IPS-11a (cell line): Measurements from ENCODE around the gene CAPS2.

ENCODE experiments used
- H3K4me3 ChIP-seq: one replicate; pipeline ENCODE4 v1.5.1; 2013; ENCODE audit warnings: low read depth, low read length, control low read depth

The CAPS2 gene

GRCh38 chr12:75305412-75306332, 24.5 kb downstream of the CAPS2 start:
- H3K4me3 ChIP-seq: no peak overlapping the region

GRCh38 chr12:75302781-75303180, 27.3 kb downstream of the CAPS2 start:
- H3K4me3 ChIP-seq: no peak overlapping the region

- H3K4me3 ChIP-seq: no peak overlapping the region
Measured at GRCh38 chr12:75302225-75302624, 27.9 kb downstream of the CAPS2 start.

DNA sequence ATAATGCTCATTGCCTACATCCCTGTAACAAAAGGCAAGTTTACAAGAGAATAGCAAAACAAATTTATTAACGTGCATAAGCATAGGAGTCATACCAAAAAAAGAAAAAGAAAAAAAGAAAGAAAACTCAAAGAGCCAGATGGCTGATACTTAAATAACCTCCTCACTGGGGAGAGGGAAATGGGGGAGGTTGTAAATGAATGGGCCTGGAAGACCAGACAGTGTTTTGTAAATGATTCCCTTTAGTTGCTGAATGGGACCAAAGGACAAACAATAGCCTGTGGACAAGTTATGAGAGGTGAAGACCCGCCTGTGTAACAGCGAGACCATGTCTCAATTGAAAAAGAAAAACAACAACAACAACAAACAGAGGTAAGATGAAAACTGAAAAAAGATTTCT, 35.3 kb downstream of the CAPS2 start:
- H3K4me3 ChIP-seq: no peak overlapping the region

DNA sequence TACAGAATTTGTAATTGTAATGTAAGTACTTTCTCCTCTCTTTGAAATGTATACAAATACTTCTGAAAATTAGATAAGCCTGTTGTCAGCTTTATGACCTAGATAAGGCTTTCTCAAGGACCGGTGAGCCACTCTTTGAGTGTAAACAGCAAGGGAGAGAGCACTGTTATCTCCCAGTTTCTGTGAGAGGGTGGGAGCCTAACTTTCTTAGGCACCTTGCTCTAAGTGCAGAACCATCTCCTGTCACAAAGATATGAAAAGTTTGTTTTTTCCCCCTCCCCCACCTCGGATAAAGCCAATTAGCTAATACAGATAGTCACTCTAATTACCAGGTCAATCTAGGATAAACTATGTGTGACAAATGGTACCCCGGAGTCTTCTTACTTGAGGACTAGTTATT, 35.8 kb downstream of the CAPS2 start:
- H3K4me3 ChIP-seq: no peak overlapping the region

DNA sequence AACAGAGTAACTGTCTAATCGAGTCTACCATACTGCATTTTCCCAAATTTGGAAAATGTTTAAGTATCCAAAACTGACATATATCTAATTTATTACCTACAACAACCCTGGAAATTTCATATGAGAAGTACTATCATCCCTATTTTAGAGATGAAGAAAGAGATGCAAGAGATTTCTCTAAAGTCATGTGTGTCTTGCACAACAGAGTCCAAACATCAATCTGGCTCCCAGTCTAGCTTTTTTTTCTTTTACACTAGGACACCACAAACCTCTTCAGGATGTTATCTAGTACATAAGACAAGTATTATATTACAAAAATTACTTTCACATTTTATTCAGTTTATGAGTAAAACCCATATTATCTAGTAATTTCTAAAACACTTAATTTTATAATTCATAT, 39.1 kb downstream of the CAPS2 start:
- H3K4me3 ChIP-seq: no peak overlapping the region

GRCh38 chr12:75289753-75290152, 40.4 kb downstream of the CAPS2 start:
- no peak overlapping the region for H3K4me3 ChIP-seq

- no peak overlapping the region for H3K4me3 ChIP-seq
Measured at GRCh38 chr12:75288860-75289259, 41.3 kb downstream of the CAPS2 start.

GRCh38 chr12:75275702-75276101, 54.4 kb downstream of the CAPS2 start:
- H3K4me3 ChIP-seq: no peak overlapping the region

DNA sequence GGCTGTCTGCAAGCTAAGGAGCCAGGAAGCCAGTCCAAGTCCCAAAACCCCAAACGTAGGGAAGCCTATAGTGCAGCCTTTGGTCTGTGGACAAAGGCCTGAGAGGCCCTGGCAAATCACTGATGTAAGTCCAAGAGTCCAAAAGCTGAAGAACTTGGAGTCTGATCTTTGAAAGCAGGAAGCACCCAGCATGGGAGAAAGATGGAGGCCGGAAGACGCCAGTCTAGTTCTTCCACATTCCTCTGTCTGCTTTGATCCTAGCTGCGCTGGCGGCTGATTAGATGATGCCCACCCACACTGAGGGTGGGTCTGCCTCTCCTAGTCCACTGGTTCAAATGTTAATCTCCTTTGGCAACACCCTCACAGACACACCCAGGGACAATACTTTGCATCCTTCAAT, 58.5 kb downstream of the CAPS2 start:
- H3K4me3 ChIP-seq: no peak overlapping the region

GRCh38 chr12:75270157-75270556, 60.0 kb downstream of the CAPS2 start:
- no peak overlapping the region for H3K4me3 ChIP-seq

DNA sequence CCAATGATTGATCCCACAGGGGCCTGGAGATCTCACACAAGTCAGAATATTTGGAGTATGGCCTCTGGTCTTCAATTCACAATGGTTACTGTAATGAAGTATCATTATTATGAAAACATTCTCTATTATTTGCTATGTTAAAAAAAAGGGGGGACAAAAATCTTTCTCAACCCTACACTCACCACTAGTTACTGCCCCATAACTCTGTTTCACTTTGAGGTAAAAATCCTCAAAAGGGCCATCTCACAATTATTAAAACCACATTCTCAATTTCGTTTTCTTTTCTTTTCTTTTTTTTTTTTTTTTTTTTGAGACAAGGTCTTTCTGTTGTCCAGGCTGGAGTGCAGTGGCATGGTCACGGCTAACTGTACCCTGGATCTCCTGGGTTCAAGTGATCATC, 60.9 kb downstream of the CAPS2 start:
- no peak overlapping the region for H3K4me3 ChIP-seq

DNA sequence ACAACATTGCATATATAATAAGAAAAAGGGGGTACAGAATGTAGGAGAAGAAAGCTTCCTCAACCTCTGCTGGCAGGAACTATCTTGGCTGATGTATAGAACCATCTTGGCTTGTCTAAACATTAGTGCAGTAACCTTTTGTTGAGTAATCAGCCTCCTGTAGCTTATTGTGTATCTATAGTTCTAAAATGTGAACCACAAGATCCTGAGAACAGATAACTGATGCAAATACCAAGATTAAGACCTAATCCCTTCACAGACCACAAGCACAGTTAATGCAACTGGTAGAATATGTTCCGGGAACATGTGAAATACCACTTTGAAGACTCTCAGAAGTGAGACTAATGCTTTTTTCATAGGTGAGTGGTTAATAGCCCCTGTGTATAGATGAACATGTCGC, 69.8 kb downstream of the CAPS2 start:
- no peak overlapping the region for H3K4me3 ChIP-seq

- no peak overlapping the region for H3K4me3 ChIP-seq
Measured at GRCh38 chr12:75259143-75259542, 71.0 kb downstream of the CAPS2 start.

DNA sequence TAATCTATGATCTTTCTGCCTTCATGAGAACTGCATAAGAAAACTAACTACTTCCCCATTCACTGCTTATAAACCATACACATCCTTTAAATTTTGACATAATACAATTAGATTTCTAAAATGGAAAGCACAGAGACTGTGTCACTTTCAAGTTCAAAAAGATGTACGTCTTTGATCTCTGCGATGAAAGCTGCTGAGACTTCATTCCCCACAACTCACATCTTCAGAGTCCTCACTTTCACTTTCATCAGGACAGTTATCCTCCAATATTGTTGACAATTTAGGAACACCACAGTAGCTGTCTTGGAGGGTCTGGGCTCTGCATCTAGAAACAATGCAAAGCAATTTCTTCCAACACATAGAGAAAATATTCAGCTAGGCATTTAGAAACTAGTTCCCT, 72.6 kb downstream of the CAPS2 start:
- no peak overlapping the region for H3K4me3 ChIP-seq

GRCh38 chr12:75245108-75245507, 85.0 kb downstream of the CAPS2 start:
- H3K4me3 ChIP-seq: no peak overlapping the region

- no peak overlapping the region for H3K4me3 ChIP-seq
Measured at GRCh38 chr12:75239987-75240386, 90.1 kb downstream of the CAPS2 start.

GRCh38 chr12:75236206-75236605, 93.9 kb downstream of the CAPS2 start:
- no peak overlapping the region for H3K4me3 ChIP-seq

DNA sequence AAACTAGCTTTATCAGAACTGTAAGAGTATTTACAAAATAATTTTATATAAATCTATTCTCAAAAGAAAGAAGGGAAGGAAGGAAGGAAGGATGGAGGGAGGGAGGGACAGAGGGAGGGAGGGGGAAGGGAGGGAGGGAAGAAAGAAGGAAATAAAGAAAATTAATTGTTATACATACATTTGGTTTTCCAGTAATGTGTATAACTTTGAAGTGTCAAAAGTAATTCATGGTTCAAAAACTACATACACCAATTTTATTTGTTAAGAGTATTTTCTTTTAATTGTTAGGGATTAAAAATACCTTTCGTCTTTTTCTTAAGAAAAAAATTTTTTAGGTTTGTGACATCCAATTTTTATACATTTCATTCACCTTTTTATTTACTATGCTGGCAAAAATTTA, 103.0 kb downstream of the CAPS2 start:
- no peak overlapping the region for H3K4me3 ChIP-seq
